ENCODE results near the gene FBXO22.
"Not testable (repeated sequence)": the region's sequence is repeated elsewhere in the genome, so short reads cannot be mapped to it uniquely, and the experiment has no call there.

The FBXO22 gene

DNA sequence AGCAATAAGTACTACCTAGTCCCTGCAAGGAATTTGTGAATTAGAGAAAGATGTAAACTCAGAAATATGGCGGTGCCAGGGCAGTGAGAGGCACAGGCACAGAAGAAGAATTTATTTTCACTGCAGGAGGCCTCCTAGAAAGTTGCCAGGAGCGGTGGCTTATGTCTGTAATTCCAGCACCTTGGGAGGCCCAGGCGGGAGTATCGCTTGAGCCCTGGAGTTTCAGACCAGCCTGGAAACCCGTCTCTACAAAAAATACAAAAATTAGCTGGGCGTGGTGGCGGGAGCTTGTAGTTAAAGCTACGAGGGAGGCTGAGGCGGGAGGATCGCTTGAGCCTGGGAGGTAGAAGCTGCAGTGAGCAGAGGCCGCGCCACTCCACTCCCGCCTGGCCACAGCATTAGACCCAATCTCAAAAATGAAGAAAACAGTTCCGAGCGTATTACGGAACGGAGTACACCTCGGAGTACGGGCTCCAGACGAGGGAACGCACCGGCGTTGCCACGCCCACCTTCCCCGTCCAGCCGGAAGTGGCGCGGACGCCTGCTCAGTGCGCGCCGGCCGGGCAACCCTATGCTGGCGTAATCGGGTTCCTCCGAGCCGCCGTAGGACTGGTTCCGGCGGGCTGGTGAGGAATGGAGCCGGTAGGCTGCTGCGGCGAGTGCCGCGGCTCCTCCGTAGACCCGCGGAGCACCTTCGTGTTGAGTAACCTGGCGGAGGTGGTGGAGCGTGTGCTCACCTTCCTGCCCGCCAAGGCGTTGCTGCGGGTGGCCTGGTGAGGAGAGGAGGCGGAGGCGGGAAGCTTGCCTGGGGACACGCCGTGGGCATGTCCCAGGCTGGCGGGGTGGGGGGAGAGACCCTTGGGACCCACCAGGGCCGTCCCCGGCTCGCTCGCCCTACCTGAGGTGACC lies at the start of gene FBXO22:
FBXO22 (plus strand) TSS at position 548 of the 909 bp plus-strand sequence; CDS start at position 634, 86 bp downstream.
- TF ChIP-seq ZNF274 (IDR thresholded peaks at IDR 0.05; ENCODE audit: low read depth, low read length) = no peak
- H3K4me3 ChIP-seq (ENCODE audit: low read length) = peak within 1 kb of the TSS; percentile 91

DNA sequence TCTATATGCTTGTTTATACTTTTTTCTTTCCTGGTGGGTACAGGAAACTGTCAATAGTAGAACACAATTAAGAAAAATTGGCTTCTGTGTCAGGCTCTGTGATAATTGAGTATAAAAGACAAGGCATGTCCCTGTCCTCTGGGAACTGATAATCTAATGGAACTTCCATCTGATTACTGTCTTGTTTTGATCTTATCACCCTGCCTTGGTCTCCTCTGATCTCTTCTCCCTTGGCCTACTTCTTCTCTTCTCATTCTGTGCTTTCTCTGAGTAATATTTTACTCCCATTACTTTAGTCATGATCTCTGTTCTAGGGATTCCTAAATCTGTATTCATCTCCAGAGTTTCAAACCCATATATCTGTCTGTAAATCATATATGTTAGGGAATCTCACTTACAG lies 45.8 kb upstream of the FBXO22 start:
- TF ChIP-seq ZNF274 (IDR thresholded peaks at IDR 0.05; ENCODE audit: low read depth, low read length) = no peak
- no peak overlapping the region for H3K4me3 ChIP-seq (ENCODE audit: low read length)

DNA sequence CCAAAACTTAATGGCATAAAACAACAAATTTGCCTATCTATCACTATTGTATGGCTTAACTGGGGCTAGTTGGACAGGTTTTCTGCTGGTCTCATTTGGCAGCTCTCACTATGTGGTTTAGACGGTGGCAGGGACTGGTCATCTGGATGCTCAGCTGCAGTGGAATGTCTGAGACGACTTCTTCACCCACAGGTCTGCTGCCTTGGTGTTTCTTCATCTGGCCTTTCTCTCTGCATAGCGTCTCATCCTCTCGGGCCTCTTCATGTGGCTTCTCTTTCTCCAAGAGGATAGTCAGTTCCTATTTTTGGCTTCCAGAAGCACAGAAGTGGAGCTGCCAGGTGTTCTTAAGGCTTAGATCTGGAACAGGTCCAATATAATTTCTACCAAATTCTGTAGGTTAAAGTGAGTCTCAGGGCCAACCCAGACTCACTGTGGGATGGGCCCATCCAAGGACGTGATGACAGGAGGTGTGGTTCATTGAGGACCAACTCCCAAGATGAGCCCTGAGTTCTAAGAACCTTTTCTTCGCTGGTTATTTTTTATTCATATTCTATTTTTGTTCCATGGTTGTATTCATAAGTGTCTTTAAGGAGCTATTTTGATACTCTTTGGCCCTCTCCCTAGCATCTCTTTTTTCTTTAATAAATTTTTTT lies 41.8 kb upstream of the FBXO22 start:
- no peak overlapping the region for H3K4me3 ChIP-seq (ENCODE audit: low read length)
- no peak for TF ChIP-seq ZNF274 (IDR thresholded peaks at IDR 0.05; ENCODE audit: low read depth, low read length)

- TF ChIP-seq ZNF274 (IDR thresholded peaks at IDR 0.05; ENCODE audit: low read depth, low read length) = no peak
- no peak overlapping the region for H3K4me3 ChIP-seq (ENCODE audit: low read length)
Measured at GRCh38 chr15:75862796-75863195, 40.9 kb upstream of the FBXO22 start.

GRCh38 chr15:75864213-75865059 lies 39.2 kb upstream of the FBXO22 start:
- TF ChIP-seq ZNF274 (IDR thresholded peaks at IDR 0.05; ENCODE audit: low read depth, low read length) = no peak

DNA sequence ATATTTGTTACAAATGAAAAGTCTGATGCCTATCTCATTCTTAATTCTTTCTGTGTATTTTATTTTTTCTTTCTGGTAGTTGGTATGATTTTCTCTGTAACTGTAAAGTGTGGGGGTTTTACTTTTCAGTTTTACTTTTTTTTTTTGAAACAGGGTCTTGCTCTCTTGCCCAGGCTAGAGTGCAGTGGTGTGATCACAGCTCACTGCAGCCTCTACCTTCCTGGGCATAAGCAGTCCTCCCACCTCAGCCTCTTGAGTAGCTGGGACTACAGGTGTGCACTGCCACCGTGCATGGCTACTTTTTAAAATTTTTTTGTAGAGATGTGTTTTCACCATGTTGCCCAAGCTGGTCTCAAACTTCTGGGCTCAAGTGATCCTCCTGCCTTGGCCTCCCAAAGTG lies 37.6 kb upstream of the FBXO22 start:
- not testable (repeated sequence) for H3K4me3 ChIP-seq (ENCODE audit: low read length)

More at GRCh38 chr15:75864213-75865059, 39.2 kb upstream of the FBXO22 start:
- H3K4me3 ChIP-seq (ENCODE audit: low read length) = no peak overlapping the region

GRCh38 chr15:75866916-75867315 lies 36.8 kb upstream of the FBXO22 start:
- TF ChIP-seq ZNF274 (IDR thresholded peaks at IDR 0.05; ENCODE audit: low read depth, low read length) = no peak
- H3K4me3 ChIP-seq (ENCODE audit: low read length) = no peak overlapping the region

DNA sequence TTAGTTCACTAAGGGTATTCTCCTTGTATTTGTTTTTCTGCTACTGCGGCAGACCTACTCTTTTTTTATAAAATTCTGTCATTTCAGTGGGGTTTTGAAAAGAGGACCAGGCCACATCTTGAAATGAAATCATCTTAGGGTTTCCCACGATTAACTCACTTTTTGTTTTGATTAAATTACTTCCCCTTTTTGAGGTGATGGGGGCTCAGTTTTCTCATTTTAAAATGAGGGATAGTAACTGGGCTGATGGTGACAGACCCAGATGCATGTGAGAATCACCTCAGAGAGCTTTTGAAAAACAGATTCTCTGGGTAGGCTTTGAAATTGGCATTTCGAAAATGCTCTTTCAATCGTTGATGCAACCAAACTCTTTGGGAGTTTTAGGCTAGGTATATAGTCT lies 36.2 kb upstream of the FBXO22 start:
- no peak overlapping the region for H3K4me3 ChIP-seq (ENCODE audit: low read length)

DNA sequence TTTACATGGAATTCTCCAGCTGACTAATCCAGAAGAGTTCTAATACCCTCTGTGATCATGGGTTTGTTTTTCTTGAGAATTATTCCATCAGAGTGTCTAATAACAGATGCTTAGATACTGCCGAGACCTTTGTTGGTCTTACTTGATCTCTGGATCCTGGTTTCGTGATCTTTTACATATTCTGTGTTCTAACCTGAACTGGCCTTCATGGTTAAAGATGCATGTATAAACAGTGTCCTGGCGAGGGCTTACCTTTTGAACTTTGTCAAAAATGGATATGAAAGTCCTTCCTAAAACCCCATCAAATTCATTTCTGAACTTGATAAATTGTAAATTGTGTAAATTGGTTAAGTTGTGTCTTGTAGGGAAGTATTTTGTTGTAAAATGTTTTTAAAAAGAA lies 35.7 kb upstream of the FBXO22 start:
- H3K4me3 ChIP-seq (ENCODE audit: low read length) = no peak overlapping the region
- TF ChIP-seq ZNF274 (IDR thresholded peaks at IDR 0.05; ENCODE audit: low read depth, low read length) = no peak

More for the DNA sequence above, 36.2 kb upstream of the FBXO22 start:
- TF ChIP-seq ZNF274 (IDR thresholded peaks at IDR 0.05; ENCODE audit: low read depth, low read length) = no peak

DNA sequence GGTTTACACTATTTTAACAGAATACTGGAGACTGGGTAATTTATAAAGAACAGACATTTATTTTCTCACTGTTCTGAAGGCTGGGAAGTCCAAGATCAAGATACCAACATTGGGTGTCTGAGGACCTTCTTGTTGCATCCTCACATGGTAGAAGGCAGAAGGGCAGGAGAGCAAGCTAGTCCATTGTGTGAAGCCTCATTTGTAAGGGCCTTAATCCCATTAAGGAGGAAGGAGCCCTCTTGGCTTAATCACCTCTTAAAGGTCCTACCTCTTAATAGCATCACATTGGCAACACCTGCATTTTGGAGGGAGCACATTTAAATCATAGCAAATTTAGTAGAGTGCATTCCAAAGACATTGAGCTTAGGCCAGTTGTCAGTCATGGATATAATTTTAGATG lies 34.2 kb upstream of the FBXO22 start:
- no peak overlapping the region for H3K4me3 ChIP-seq (ENCODE audit: low read length)
- TF ChIP-seq ZNF274 (IDR thresholded peaks at IDR 0.05; ENCODE audit: low read depth, low read length) = no peak

DNA sequence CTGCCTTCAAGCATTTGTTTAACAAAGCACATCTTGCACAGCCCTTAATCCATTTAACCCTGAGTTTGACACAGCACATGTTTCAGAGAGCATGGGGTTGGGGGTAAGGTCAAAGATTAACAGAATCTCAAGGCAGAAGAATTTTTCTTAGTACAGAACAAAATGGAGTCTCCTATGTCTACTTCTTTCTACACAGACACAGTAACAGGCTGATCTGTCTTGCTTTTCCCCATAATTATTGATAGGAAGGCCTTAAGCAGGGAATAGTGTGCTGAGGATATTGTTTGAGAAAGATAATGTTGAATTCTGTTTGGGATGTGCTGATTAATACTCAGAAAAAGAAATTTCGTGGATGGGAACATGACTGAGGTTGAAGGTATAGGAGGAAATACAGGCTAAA lies 32.1 kb upstream of the FBXO22 start:
- not testable (repeated sequence) for H3K4me3 ChIP-seq (ENCODE audit: low read length)

GRCh38 chr15:75872403-75872990 lies 31.2 kb upstream of the FBXO22 start:
- no peak overlapping the region for H3K4me3 ChIP-seq (ENCODE audit: low read length)
- no peak for TF ChIP-seq ZNF274 (IDR thresholded peaks at IDR 0.05; ENCODE audit: low read depth, low read length)

GRCh38 chr15:75884041-75884440 lies 19.6 kb upstream of the FBXO22 start:
- TF ChIP-seq ZNF274 (IDR thresholded peaks at IDR 0.05; ENCODE audit: low read depth, low read length) = no peak

GRCh38 chr15:75887178-75887577 lies 16.5 kb upstream of the FBXO22 start:
- no peak overlapping the region for H3K4me3 ChIP-seq (ENCODE audit: low read length)
- no peak for TF ChIP-seq ZNF274 (IDR thresholded peaks at IDR 0.05; ENCODE audit: low read depth, low read length)

More at GRCh38 chr15:75884041-75884440, 19.6 kb upstream of the FBXO22 start:
- H3K4me3 ChIP-seq (ENCODE audit: low read length) = no peak overlapping the region
